Aorta (tissue), 5 donors: Measurements from ENCODE around the gene VWA5B2. TPM values are rescaled to one million over a fixed set of nuclear protein-coding genes. Genes with fewer than 3 reads are reported as not detected.
"Not testable (repeated sequence)": the region's sequence is repeated elsewhere in the genome, so short reads cannot be mapped to it uniquely, and the experiment has no call there.

Experiments
- ATAC-seq: fragments of 200-7000 bp; cut with Tn5 transposase; one replicate; pipeline ENCODE4 v1.9.1; 2022; ENCODE audit warnings: moderate library complexity; ENCODE audit not compliant: low FRiP score
- DNase-seq, 2 donors: peaks; one replicate each; pipeline ENCODE4 v3.0.0-alpha.2; 2020
- H3K27ac ChIP-seq, 2 donors: one replicate each; pipeline ENCODE4 v1.5.1; 2013; ENCODE audit warnings: low read length in 2 of 2, mild to moderate bottlenecking in 2 of 2, moderate library complexity in 2 of 2, control low read depth in 1 of 2, inconsistent platforms in 1 of 2, low read depth in 1 of 2
- H3K27me3 ChIP-seq, 2 donors: one replicate each; pipeline ENCODE4 v1.6.1; 2013; ENCODE audit warnings: control low read depth in 1 of 2, low read length in 1 of 2, mild to moderate bottlenecking in 1 of 2, moderate library complexity in 1 of 2; ENCODE audit not compliant: insufficient read depth in 2 of 2, control insufficient read depth in 1 of 2
- H3K36me3 ChIP-seq, 2 donors: one replicate each; pipeline ENCODE4 v1.6.1; 2013; ENCODE audit warnings: control low read depth in 1 of 2, low read length in 1 of 2, mild to moderate bottlenecking in 1 of 2; ENCODE audit not compliant: insufficient read depth in 2 of 2, control insufficient read depth in 1 of 2
- H3K4me1 ChIP-seq, 2 donors: one replicate each; pipeline ENCODE4 v1.6.1; 2013; ENCODE audit warnings: low read length in 2 of 2, control low read depth in 1 of 2, mild to moderate bottlenecking in 1 of 2, moderate library complexity in 1 of 2; ENCODE audit not compliant: insufficient read depth in 2 of 2, control insufficient read depth in 1 of 2
- H3K4me3 ChIP-seq, 2 donors: one replicate each; pipeline ENCODE4 v1.5.1; 2013; ENCODE audit warnings: low read length in 2 of 2, control low read depth in 1 of 2, mild to moderate bottlenecking in 1 of 2
- H3K9me3 ChIP-seq: one replicate; pipeline ENCODE4 v1.6.1; 2013; ENCODE audit warnings: mild to moderate bottlenecking, low read length; ENCODE audit not compliant: control insufficient read depth
- WGBS, 2 donors: extraction: QIAGEN DNeasy Blood & Tissue Kit; methylation state at CpG; one replicate each; pipeline ENCODE4 v1.1.7; 2013; 5-methylcytosine and 5-hydroxymethylcytosine counted together
- intact Hi-C, 2 donors: fragments of 100-400 bp; cut with DNase I; formaldehyde crosslinking; loops; one replicate each; pipeline versions ENCODE4 v1.14.2 to v1.15.0; 2022
- polyA plus RNA-seq, 2 donors: library from polyadenylated mRNA; stranded (reverse); fragments of 200-250 nt; gene quantifications; one replicate each; pipeline ENCODE4 v1.2.3, GENCODE V29; 2013
- total RNA-seq, 2 donors: library from RNA; stranded (reverse); fragmentation: NEBNext Ultra II Directional; extraction: Animal tissue kit (Norgen Biotek cat#: 25700); gene quantifications; one replicate each; pipeline ENCODE4 v1.2.1, GENCODE V29; 2021
- donor health status: healthy with polysubstance abuse.
- donor health status: Bipolar disorder and iron deficiency.
- donor health status: DM: no; HTN: no; CAD: no.
- donor health status: DM: no; HTN: no; CAD: no.
- donor health status: DM: yes; HTN: yes; CAD: no.

Gene VWA5B2
- total and polyA plus RNA-seq, 4 donors = 0.10 TPM; not detected in 3

- no peak for DNase-seq
- ATAC-seq = no peak
- no peak overlapping the region for H3K27ac ChIP-seq
- no peaks in the 10 kb centered on the region for H3K9me3 ChIP-seq
- intact Hi-C loops = loop anchor here in 1 of 2 donors (5.0 kb wide), 1 partner anchor 35 kb away; the partner anchor contains the start of gene PSMD2
- no peaks in the 10 kb centered on the region for H3K4me1 ChIP-seq
- H3K4me3 ChIP-seq = no peak overlapping the region
- H3K27me3 ChIP-seq = peaks cover 0 to 2% of the 10 kb centered on the region in 2 donors
- WGBS, 2 donors = 18 to 20% methylated on average over 15 of the region's 15 CpGs
- H3K36me3 ChIP-seq = no peaks in the 10 kb centered on the region
Measured at GRCh38 chr3:184262764-184263179, 33.4 kb downstream of the VWA5B2 start.

- WGBS, 2 donors = 90 to 92% methylated on average over 1 of the region's 1 CpG
Measured at GRCh38 chr3:184267249-184267648, 37.9 kb downstream of the VWA5B2 start.

GRCh38 chr3:184272269-184272668, 42.9 kb downstream of the VWA5B2 start:
- no peaks in the 10 kb centered on the region for H3K9me3 ChIP-seq
- H3K27me3 ChIP-seq = no peaks in the 10 kb centered on the region
- no peak for ATAC-seq
- WGBS, 2 donors = 27 to 36% methylated on average over 1 of the region's 1 CpG
- no peaks in the 10 kb centered on the region for H3K36me3 ChIP-seq
- H3K4me1 ChIP-seq = no peaks in the 10 kb centered on the region
- no peak overlapping the region for H3K4me3 ChIP-seq
- H3K27ac ChIP-seq = no peak overlapping the region
- DNase-seq = no peak
- intact Hi-C loops = no loop called here

More at GRCh38 chr3:184267249-184267648, 37.9 kb downstream of the VWA5B2 start:
- H3K27ac ChIP-seq, intact Hi-C loops, ATAC-seq, H3K9me3 ChIP-seq, H3K4me3 ChIP-seq, DNase-seq, H3K36me3 ChIP-seq, H3K27me3 ChIP-seq, H3K4me1 ChIP-seq: not testable (repeated sequence)

- ATAC-seq (no peak), DNase-seq (no peak)
Measured at GRCh38 chr3:184275381-184275701, 46.0 kb downstream of the VWA5B2 start.

DNA sequence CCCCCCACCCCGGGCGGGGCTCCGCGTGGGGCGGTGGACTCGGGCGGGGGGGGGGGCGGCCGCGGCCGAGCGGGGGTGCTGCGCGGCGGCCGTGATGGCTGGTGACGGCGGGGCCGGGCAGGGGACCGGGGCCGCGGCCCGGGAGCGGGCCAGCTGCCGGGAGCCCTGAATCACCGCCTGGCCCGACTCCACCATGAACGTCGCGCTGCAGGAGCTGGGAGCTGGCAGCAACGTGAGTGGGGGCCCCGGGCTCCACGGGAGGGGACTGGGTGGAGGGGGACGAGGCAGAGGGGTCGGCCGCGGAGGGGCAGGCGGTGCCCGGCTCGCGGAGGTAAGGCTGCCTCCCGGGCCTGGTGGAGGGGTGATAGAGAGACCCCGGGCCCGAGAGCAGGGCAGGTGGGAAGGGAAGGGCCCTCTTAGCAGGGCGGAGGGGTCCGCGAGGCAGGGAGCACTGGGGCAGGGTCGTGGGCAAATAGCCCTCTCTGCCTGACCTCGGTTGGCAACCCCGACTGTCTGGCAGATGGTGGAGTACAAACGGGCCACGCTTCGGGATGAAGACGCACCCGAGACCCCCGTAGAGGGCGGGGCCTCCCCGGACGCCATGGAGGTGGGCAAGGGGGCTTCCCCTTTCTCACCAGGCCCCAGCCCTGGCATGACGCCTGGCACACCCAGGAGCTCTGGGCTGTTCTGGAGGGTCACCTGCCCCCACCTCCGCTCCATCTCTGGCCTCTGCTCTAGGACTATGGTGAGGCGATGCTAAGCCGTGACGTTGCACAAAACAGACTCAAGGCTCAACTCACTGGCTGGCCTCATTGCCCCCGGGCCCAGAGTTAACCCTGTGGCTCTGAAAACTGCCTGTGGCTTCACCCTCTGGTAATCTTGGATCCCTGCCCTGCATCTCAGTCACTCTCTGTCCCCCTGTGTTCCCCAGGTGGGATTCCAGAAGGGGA, 46.9 kb downstream of the VWA5B2 start, which contains the start of gene ECE2:
ECE2 (plus strand) TSS at position 62 of the 950 bp plus-strand sequence; CDS start at position 194, 132 bp downstream.
- no peaks in the 10 kb centered on the region for H3K4me1 ChIP-seq
- intact Hi-C loops = no loop called here
- ATAC-seq (no peak), DNase-seq (no peak)
- no peaks in the 10 kb centered on the region for H3K27me3 ChIP-seq
- WGBS, 2 donors = 13 to 15% methylated on average over 45 to 65 of the region's 65 CpGs
- no peaks in the 10 kb centered on the region for H3K9me3 ChIP-seq
- H3K36me3 ChIP-seq = no peaks in the 10 kb centered on the region
- H3K4me3 ChIP-seq = no peak within 1 kb of the TSS
- no peak within 1 kb of the TSS for H3K27ac ChIP-seq

More at GRCh38 chr3:184275381-184275701, 46.0 kb downstream of the VWA5B2 start:
- intact Hi-C loops = no loop called here
- Histone ChIP-seq H3K4me1 (no peaks in the 10 kb centered on the region), H3K27me3 (no peaks in the 10 kb centered on the region), H3K27ac (no peak overlapping the region), H3K4me3 (no peak overlapping the region), H3K36me3 (no peaks in the 10 kb centered on the region), H3K9me3 (no peaks in the 10 kb centered on the region)
- 70 to 73% methylated on average over 12 of the region's 12 CpGs for WGBS, 2 donors

DNA sequence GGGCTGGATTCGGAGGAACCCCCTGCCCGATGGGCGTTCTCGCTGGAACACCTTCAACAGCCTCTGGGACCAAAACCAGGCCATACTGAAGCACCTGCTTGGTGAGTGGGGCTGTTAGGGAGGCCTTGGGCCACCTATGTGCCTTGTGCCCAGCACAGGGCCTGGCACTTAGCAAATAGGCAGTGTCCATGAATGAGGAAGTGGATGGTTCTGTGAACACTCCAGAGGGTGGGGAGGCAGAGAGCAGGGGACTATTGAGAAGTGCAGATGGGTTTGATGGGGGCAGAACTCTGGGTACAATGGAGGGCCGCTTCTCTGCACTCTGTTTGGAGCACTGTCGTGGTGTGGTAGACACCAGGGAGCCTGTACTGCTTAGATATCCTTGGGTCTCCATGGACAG, 48.0 kb downstream of the VWA5B2 start:
- peak; percentile 17 for ATAC-seq

GRCh38 chr3:184282941-184283340, 53.6 kb downstream of the VWA5B2 start:
- Histone ChIP-seq H3K9me3 (no peaks in the 10 kb centered on the region), H3K4me1 (no peaks in the 10 kb centered on the region), H3K27ac (no peak overlapping the region), H3K36me3 (no peaks in the 10 kb centered on the region), H3K27me3 (no peaks in the 10 kb centered on the region), H3K4me3 (no peak overlapping the region)
- intact Hi-C loops = no loop called here
- no peak for ATAC-seq
- DNase-seq = no peak
- 92 to 94% methylated on average over 4 of the region's 4 CpGs for WGBS, 2 donors

More for the DNA sequence above, 48.0 kb downstream of the VWA5B2 start:
- H3K9me3 ChIP-seq = no peaks in the 10 kb centered on the region
- H3K4me1 ChIP-seq = no peaks in the 10 kb centered on the region
- no peak overlapping the region for H3K27ac ChIP-seq
- 93 to 97% methylated on average over 6 of the region's 6 CpGs for WGBS, 2 donors
- no peaks in the 10 kb centered on the region for H3K36me3 ChIP-seq
- no peak for DNase-seq
- no peaks in the 10 kb centered on the region for H3K27me3 ChIP-seq
- intact Hi-C loops = no loop called here
- H3K4me3 ChIP-seq = no peak overlapping the region

- Histone ChIP-seq H3K9me3 (no peaks in the 10 kb centered on the region), H3K4me1 (no peaks in the 10 kb centered on the region), H3K27ac (no peak overlapping the region), H3K27me3 (no peaks in the 10 kb centered on the region), H3K36me3 (no peaks in the 10 kb centered on the region), H3K4me3 (no peak overlapping the region)
- peak in 1 of 2 donors; percentile 34 for DNase-seq
- ATAC-seq = no peak
- intact Hi-C loops = no loop called here
- WGBS, 2 donors = 93 to 96% methylated on average over 8 of the region's 8 CpGs
Measured at GRCh38 chr3:184283681-184284080, 54.3 kb downstream of the VWA5B2 start.

- intact Hi-C loops = no loop called here
- no peaks in the 10 kb centered on the region for H3K36me3 ChIP-seq
- no peaks in the 10 kb centered on the region for H3K9me3 ChIP-seq
- DNase-seq (peak in 1 of 2 donors; percentile 61), ATAC-seq (peak; percentile 50)
- no peaks in the 10 kb centered on the region for H3K27me3 ChIP-seq
- H3K4me1 ChIP-seq = no peaks in the 10 kb centered on the region
- 19% methylated on average over 4 of the region's 4 CpGs for WGBS, 2 donors
- H3K27ac ChIP-seq = no peak overlapping the region
- H3K4me3 ChIP-seq = no peak overlapping the region
Measured at GRCh38 chr3:184284696-184285095, 55.3 kb downstream of the VWA5B2 start.
